Upper lobe of left lung (tissue), 4 donors: ENCODE measurements around the gene DENND1A.

Source experiments
- CTCF ChIP-seq, 6 experiments: fragments of 450-650 bp in 4 of 6; fragments of 200-600 bp in 2 of 6; sonication (generic) in 2 of 6; IDR thresholded peaks; one replicate each; pipeline ENCODE4 v1.5.1; 2016 to 2019; ENCODE audit warnings: antibody characterized with exemption in 6 of 6
- EP300 ChIP-seq, 4 donors: sonication (generic); formaldehyde crosslinking; IDR thresholded peaks; one replicate each; pipeline ENCODE4 v1.5.1; 2017; ENCODE audit warnings: antibody characterized with exemption in 4 of 4, control low read depth in 2 of 4

DNA sequence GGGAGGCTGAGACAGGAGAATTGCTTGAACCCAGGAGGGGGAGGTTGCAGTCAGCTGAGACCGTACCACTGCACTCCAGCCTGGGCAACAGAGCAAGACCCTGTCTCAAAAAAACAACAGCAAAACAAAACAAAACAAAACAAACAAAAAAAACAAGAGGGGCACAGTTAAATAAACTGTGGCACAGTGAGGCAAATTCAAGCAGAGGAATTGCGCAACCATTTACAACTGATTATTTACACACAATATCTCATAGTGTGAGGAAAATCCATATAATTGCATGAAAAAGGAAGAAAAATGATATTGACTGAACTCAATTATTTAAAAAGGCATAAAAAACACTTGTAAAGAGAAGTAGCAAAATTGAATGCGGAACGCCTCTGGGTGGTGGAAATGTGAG is 412.4 kb downstream of the DENND1A start:
- TF ChIP-seq CTCF (IDR thresholded peaks at IDR 0.05) (no peak), EP300 (IDR thresholded peaks at IDR 0.05) (no peak)
